ENCODE measurements around the gene CDC42EP3.

Gene CDC42EP3, protein sequence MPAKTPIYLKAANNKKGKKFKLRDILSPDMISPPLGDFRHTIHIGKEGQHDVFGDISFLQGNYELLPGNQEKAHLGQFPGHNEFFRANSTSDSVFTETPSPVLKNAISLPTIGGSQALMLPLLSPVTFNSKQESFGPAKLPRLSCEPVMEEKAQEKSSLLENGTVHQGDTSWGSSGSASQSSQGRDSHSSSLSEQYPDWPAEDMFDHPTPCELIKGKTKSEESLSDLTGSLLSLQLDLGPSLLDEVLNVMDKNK

GRCh38 chr2:37671009-37671815 lies at the start of gene CDC42EP3:
CDC42EP3 (minus strand) TSS chr2:37671642; CDS start chr2:37646587, 25,055 bp downstream.
- no peaks in the 10 kb centered on the region for H3K9me3 ChIP-seq (ENCODE audit: control insufficient read depth, low read length)
- DNase-seq (ENCODE audit: low read depth): peak; percentile 80
- peak within 1 kb of the TSS; percentile 97 for H3K9ac ChIP-seq (ENCODE audit: low read length)
- peaks cover 21% of the 10 kb centered on the region for H3K36me3 ChIP-seq (ENCODE audit: control insufficient read depth, insufficient read depth, low read length, severe bottlenecking)
- H3K27me3 ChIP-seq (replicated peaks; ENCODE audit: control insufficient read depth, insufficient read depth, low read length): no peaks in the 10 kb centered on the region
- H3K4me3 ChIP-seq (ENCODE audit: low read length): peak within 1 kb of the TSS; percentile 86
- peaks cover 22% of the 10 kb centered on the region for H3K4me1 ChIP-seq (ENCODE audit: control insufficient read depth, insufficient read depth, low read length)

DNA sequence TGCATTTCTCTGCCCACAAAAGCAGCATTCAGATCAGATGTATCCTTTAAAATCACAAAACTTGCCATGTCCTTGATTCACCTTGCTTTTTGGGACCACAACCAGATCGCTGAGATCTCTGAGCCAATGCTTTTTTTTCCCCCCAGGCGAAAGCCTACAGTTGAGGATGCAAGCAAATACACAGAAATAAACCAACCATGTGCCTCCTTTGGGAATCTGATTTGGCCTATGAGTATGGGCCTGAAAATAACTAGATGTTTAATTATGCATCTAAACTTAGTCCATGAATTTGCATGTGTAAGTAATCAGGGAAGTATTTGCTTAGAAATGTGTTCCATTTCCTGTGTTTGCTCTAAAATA lies 49.7 kb upstream of the CDC42EP3 start:
- DNase-seq (ENCODE audit: low read depth): no peak
- no peak overlapping the region for H3K9ac ChIP-seq (ENCODE audit: low read length)
- no peaks in the 10 kb centered on the region for H3K36me3 ChIP-seq (ENCODE audit: control insufficient read depth, insufficient read depth, low read length, severe bottlenecking)
- no peaks in the 10 kb centered on the region for H3K9me3 ChIP-seq (ENCODE audit: control insufficient read depth, low read length)
- no peaks in the 10 kb centered on the region for H3K27me3 ChIP-seq (replicated peaks; ENCODE audit: control insufficient read depth, insufficient read depth, low read length)
- H3K4me3 ChIP-seq (ENCODE audit: low read length): no peak overlapping the region
- H3K4me1 ChIP-seq (ENCODE audit: control insufficient read depth, insufficient read depth, low read length): peaks cover 11% of the 10 kb centered on the region

DNA sequence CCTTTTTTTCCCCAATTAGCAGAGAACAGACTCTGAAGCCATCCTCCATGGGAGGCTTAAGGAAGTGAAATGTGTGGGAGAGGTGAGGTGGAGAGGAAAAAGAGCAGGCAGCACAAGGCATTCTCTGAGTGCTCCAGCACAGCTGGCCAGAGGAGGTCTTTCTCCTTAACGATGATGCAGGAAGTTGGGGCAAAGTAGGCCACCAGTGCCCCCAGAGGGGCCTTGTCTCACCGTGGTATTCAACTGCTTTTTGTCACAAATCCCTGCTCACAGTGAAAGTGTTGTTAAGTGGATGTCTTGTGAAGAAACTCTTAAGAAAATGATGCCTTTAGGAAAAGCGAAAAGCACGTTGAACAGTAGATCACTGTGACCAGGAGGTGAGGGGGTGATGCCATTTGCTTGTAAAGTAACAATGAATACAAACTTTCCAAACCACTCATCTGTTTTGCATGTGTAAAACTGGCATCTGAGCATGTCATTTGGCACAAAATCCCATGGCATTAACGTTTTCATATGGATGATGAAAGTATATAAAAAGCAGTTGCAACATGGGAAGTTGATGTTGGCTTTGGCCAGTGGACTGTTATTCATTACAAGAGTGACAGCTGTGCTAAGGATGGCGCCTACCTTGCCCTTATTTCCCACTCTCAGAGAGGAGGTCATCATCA lies 49.2 kb upstream of the CDC42EP3 start:
- Histone ChIP-seq H3K4me1 (ENCODE audit: control insufficient read depth, insufficient read depth, low read length) (peaks cover 11% of the 10 kb centered on the region), H3K9ac (ENCODE audit: low read length) (no peak overlapping the region), H3K36me3 (ENCODE audit: control insufficient read depth, insufficient read depth, low read length, severe bottlenecking) (no peaks in the 10 kb centered on the region), H3K27me3 (replicated peaks; ENCODE audit: control insufficient read depth, insufficient read depth, low read length) (no peaks in the 10 kb centered on the region), H3K9me3 (ENCODE audit: control insufficient read depth, low read length) (peaks cover 4% of the 10 kb centered on the region), H3K4me3 (ENCODE audit: low read length) (no peak overlapping the region)
- DNase-seq (ENCODE audit: low read depth): peak; percentile 92

DNA sequence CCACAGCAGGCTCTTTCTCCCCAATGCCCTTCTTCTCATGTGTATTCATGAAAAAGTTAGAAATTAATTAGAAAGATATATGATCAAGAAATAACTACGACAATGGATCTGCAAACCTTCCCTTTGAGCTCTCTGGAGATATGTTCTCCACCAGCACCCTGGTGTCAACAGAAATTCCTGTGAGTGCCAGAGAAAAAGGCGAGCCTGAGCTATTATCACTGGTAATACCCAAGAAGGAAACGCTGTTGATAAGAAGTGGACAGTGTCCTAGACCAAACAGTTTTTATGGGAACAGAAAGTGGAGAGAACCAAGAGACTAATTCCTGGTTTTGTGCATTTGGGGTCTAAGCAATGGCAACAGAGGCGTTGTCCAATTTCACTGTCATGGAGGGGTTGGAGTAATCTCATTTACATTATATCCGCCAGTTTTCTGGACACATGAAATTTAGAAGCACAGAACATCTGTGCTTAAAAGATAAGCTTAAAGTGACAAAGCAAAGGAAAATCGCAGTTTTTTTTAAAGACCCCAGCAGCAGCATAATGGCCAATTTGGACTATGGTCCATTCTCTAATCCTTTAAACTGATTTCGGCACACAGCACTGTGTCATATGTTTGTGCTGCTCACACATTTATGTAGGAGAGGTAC lies 47.2 kb upstream of the CDC42EP3 start:
- Histone ChIP-seq H3K9ac (ENCODE audit: low read length) (no peak overlapping the region), H3K4me3 (ENCODE audit: low read length) (no peak overlapping the region), H3K36me3 (ENCODE audit: control insufficient read depth, insufficient read depth, low read length, severe bottlenecking) (no peaks in the 10 kb centered on the region), H3K9me3 (ENCODE audit: control insufficient read depth, low read length) (peaks cover 14% of the 10 kb centered on the region), H3K27me3 (replicated peaks; ENCODE audit: control insufficient read depth, insufficient read depth, low read length) (no peaks in the 10 kb centered on the region), H3K4me1 (ENCODE audit: control insufficient read depth, insufficient read depth, low read length) (peaks cover 14% of the 10 kb centered on the region)
- DNase-seq (ENCODE audit: low read depth): no peak

GRCh38 chr2:37713258-37713700 lies 41.8 kb upstream of the CDC42EP3 start:
- DNase-seq (ENCODE audit: low read depth): peak; percentile 87
- Histone ChIP-seq H3K9me3 (ENCODE audit: control insufficient read depth, low read length) (peaks cover 14% of the 10 kb centered on the region), H3K36me3 (ENCODE audit: control insufficient read depth, insufficient read depth, low read length, severe bottlenecking) (no peaks in the 10 kb centered on the region), H3K27me3 (replicated peaks; ENCODE audit: control insufficient read depth, insufficient read depth, low read length) (no peaks in the 10 kb centered on the region), H3K9ac (ENCODE audit: low read length) (peak overlapping the region; percentile 66), H3K4me3 (ENCODE audit: low read length) (no peak overlapping the region), H3K4me1 (ENCODE audit: control insufficient read depth, insufficient read depth, low read length) (peaks cover 31% of the 10 kb centered on the region)

- Histone ChIP-seq H3K36me3 (ENCODE audit: control insufficient read depth, insufficient read depth, low read length, severe bottlenecking) (no peaks in the 10 kb centered on the region), H3K9ac (ENCODE audit: low read length) (peak overlapping the region; percentile 57), H3K27me3 (replicated peaks; ENCODE audit: control insufficient read depth, insufficient read depth, low read length) (no peaks in the 10 kb centered on the region), H3K4me1 (ENCODE audit: control insufficient read depth, insufficient read depth, low read length) (peaks cover 31% of the 10 kb centered on the region), H3K9me3 (ENCODE audit: control insufficient read depth, low read length) (peaks cover 14% of the 10 kb centered on the region), H3K4me3 (ENCODE audit: low read length) (peak overlapping the region; percentile 38)
- peak; percentile 67 for DNase-seq (ENCODE audit: low read depth)
These were observed 40.4 kb upstream of the CDC42EP3 start for GRCh38 chr2:37711831-37712230.

- H3K9me3 ChIP-seq (ENCODE audit: control insufficient read depth, low read length): peaks cover 14% of the 10 kb centered on the region
- H3K4me3 ChIP-seq (ENCODE audit: low read length): no peak overlapping the region
- peaks cover 36% of the 10 kb centered on the region for H3K4me1 ChIP-seq (ENCODE audit: control insufficient read depth, insufficient read depth, low read length)
- H3K9ac ChIP-seq (ENCODE audit: low read length): peak overlapping the region; percentile 57
- H3K27me3 ChIP-seq (replicated peaks; ENCODE audit: control insufficient read depth, insufficient read depth, low read length): no peaks in the 10 kb centered on the region
- peak; percentile 86 for DNase-seq (ENCODE audit: low read depth)
- H3K36me3 ChIP-seq (ENCODE audit: control insufficient read depth, insufficient read depth, low read length, severe bottlenecking): no peaks in the 10 kb centered on the region
These were observed 39.9 kb upstream of the CDC42EP3 start for GRCh38 chr2:37711308-37711731.

DNA sequence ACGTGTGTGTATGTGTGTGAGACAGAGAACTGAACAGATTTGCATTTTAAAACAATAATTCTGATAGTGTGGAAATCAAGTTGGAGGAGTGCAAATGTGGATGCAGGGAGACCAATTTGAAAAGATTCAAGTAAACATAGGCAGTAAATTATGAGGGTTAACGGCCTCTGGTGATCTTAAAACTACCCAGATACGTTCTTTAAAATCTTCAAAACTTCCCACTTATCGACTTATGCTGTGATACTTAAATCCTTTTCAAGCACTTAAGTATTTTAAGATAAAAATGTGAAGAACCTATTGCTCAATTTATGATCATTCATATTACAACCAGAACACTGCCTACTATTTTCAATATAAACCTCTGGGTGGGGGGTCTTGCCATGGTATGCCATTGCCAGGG lies 37.7 kb upstream of the CDC42EP3 start:
- H3K9me3 ChIP-seq (ENCODE audit: control insufficient read depth, low read length): no peaks in the 10 kb centered on the region
- no peak overlapping the region for H3K9ac ChIP-seq (ENCODE audit: low read length)
- peaks cover 39% of the 10 kb centered on the region for H3K4me1 ChIP-seq (ENCODE audit: control insufficient read depth, insufficient read depth, low read length)
- H3K27me3 ChIP-seq (replicated peaks; ENCODE audit: control insufficient read depth, insufficient read depth, low read length): no peaks in the 10 kb centered on the region
- H3K36me3 ChIP-seq (ENCODE audit: control insufficient read depth, insufficient read depth, low read length, severe bottlenecking): no peaks in the 10 kb centered on the region
- no peak overlapping the region for H3K4me3 ChIP-seq (ENCODE audit: low read length)
- no peak for DNase-seq (ENCODE audit: low read depth)

- no peak for DNase-seq (ENCODE audit: low read depth)
- Histone ChIP-seq H3K4me3 (ENCODE audit: low read length) (no peak overlapping the region), H3K9ac (ENCODE audit: low read length) (no peak overlapping the region), H3K27me3 (replicated peaks; ENCODE audit: control insufficient read depth, insufficient read depth, low read length) (no peaks in the 10 kb centered on the region), H3K4me1 (ENCODE audit: control insufficient read depth, insufficient read depth, low read length) (peaks cover 33% of the 10 kb centered on the region), H3K9me3 (ENCODE audit: control insufficient read depth, low read length) (no peaks in the 10 kb centered on the region), H3K36me3 (ENCODE audit: control insufficient read depth, insufficient read depth, low read length, severe bottlenecking) (no peaks in the 10 kb centered on the region)
These were observed 36.7 kb upstream of the CDC42EP3 start for GRCh38 chr2:37708146-37708545.

DNA sequence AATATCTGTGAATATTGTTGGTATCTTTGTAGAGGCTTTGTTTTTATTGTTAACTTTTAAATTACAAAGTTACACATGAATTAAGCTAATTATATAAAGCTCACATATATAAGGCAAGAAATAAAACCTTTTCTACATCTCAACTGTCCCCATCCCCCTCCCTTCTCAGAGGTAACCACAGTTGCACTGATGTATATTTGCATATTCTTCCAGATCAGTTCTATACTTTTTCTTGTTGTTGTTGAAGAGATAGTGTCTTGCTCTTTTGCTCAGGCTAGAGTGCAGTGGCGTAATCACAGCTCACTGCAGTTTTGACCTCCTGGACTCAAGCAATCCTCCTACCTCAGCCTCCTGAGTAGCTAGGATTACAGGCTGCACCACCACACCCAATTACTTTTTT lies 36.0 kb upstream of the CDC42EP3 start:
- H3K4me3 ChIP-seq (ENCODE audit: low read length): no peak overlapping the region
- no peaks in the 10 kb centered on the region for H3K9me3 ChIP-seq (ENCODE audit: control insufficient read depth, low read length)
- H3K27me3 ChIP-seq (replicated peaks; ENCODE audit: control insufficient read depth, insufficient read depth, low read length): no peaks in the 10 kb centered on the region
- no peak for DNase-seq (ENCODE audit: low read depth)
- H3K9ac ChIP-seq (ENCODE audit: low read length): no peak overlapping the region
- H3K36me3 ChIP-seq (ENCODE audit: control insufficient read depth, insufficient read depth, low read length, severe bottlenecking): no peaks in the 10 kb centered on the region
- H3K4me1 ChIP-seq (ENCODE audit: control insufficient read depth, insufficient read depth, low read length): peaks cover 27% of the 10 kb centered on the region

Measured in adipocyte (in vitro differentiated cells).